NCI-H2107 treated with DMSO at 0.1 percent for 48 hours (cell line): ENCODE results near the gene GNPDA1.

Source experiments
- DNase-seq: peaks from one replicate; lab custom pipeline; 2025; ENCODE audit not compliant: unreplicated experiment; lab: John Stamatoyannopoulos, UW

GNPDA1 gene

DNA sequence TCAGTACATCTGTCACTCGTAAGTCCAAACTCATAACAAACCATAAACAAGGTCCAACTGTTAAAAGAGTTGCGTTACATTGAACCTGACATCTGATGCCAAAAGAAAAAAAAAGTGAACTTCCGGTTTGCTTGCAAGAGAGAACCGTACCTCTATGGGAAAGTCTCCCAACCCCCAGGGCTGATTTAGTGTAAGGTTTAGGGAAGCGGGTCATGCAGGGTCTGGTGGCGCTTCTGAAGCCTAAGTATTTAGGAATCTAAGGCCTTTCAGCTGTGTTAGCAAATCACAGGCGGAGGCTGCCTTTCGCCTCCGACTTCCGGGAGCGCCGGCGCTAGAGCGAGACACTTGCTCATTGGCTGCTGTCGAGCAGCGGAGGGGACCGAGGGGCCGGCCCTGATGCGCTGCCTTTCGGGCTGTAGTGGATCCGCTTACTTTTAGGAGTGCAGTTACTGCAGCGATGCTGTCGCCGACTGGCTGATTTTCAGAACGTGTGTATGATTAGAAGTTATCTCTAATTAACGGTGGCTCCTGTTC, 12.0 kb upstream of the GNPDA1 start:
- peak; percentile 79 for DNase-seq

DNA sequence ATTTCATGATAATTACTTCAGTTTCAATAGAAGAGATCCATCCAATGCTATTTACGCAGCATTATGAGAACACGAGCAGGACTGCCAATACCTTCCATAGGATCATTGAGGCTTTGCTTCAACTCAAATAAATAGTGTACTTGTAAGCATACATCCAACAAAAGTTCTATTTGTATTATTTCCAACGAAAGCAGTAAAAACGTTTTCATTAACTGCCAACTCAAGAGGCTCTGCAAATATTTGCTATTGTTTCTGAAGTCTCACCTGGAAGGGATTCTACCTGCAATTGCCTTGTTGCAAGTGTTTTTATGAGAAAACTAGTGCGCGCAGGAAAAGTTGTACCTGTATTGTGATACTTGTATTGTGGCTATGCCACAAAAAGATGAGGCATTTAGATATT, 11.0 kb upstream of the GNPDA1 start:
- DNase-seq: no peak

DNA sequence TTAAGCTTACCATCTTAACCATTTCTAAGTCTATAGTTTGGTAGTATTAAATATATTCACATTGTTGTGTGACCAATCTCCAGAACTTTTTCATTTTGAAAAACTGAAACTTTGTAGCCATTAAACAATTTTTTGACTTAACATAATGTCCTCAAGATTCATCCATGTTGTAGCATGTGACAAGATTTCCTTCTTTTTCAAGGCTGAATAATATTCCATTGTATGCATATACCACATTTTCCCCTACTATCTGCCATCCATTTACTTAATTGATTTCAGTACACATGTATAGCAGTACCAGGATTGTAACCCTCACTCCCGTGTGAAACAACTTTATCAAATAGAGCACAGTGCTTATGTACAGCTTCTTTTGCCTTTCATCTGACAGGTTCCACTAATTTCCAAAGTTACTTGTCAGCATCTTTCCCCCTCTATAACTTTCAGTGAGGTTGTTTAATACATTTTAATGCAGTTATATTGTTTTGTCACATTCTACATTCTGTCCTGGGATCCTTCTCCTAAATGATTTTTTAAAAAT, 7.4 kb upstream of the GNPDA1 start:
- no peak for DNase-seq

DNA sequence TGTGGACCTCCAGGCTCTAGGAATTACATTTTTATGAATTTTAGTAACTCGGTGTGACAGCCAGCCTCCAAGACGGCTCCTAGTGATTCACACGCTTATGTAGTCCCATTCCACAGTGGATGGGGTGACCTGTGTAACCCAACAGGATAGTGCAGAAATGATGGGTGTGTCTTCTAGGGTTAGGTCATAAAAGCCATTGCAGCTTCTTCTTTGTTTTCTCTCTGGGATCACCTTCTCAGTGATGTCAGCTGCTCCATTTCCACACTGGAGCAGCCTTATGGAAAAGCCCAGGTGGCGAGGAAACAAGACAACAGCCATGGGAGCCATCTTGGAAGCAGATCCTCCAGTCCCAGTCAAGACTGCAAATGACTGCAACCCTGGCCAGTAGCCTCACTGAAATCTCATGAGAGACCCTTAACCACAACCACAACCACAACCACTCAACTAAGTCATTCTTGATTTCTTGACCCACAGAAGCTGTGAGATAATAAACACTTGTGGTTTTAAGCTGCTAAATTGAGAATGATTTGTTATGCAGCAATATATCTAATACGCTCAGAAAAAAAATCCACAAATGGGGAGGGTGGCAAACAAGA, 5.1 kb upstream of the GNPDA1 start:
- DNase-seq: peak; percentile 18

DNA sequence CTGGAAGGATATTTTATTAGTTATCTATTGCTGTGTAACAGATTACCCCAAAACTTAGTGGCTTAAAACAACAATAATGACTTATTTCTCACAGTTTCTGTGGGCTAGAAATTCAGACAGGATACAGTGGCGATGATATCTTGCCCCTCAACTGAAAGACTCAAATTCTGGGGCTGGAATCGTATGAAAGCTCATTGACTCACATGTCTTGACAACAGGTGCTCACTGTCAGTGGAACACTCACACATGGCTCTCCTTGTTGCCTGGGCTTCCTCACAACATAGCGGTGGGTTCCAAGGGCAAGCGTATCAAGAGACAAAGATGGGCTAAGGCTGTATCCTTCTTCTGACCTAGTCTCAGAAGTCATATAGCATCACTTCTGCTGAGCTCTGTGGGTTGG, 3.7 kb upstream of the GNPDA1 start:
- DNase-seq: no peak

GRCh38 chr5:142015781-142016533, 3.1 kb upstream of the GNPDA1 start:
- no peak for DNase-seq

- no peak for DNase-seq
Measured at GRCh38 chr5:142014911-142015584, 2.2 kb upstream of the GNPDA1 start.

GRCh38 chr5:142013734-142014521, 1.1 kb upstream of the GNPDA1 start:
- DNase-seq: no peak

DNA sequence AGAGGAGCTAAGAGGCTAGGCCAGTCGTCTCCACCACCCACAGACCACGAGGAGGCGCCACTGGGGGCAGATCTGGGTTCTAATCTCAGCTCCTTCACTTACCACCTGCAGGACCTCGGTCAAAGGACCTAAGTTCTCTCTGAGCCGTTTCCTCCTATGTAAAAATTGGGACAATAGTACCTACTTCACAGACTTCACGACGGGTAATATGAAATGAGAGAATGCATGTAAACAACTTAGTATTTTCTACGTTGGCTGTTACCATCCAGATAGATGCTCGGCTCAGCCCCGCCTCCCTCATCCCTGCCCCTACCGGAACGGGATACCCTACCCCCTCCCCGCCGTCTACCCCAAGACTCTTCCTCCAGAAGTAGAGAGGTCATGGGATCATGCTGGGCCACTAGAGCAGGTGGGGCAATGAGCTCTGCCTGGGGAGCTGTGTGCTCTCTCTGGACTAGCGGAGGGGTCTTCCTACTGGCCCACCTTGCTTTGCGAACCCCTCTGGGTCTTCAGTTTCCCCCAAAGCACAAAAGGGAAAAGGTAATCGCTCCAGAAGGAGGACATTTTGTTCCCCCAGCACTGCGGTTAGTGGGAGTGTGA, 541 bp downstream of the GNPDA1 start:
- no peak for DNase-seq

DNA sequence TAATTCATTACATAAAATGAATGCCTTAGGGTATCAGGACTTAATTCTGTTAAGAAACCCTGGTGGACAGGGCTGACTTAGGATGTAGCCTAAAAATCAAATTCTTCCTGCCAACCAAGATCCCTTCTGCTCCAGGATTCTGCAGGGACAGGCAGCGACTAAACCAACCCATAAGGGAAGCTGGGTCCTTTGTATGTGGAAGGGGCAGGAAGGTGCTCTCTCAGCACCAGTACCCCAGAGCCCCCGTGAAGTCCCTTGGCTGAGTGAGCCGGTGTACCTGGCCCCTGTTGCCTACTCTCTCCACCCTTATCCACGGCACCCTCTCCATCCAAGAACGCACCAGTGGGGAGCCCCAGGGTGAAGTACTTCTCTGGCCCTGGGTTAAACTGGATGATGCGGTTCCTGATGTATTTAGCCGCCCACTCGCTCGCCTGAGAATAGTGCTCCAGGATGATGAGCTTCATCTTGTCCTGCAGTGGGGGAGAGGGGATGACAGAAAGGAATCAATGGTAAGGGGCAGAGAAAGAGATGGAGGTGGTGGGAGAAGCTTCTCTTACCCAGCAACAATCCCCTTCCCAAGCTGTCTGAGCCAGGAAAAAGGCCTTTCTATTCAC, 1.1 kb downstream of the GNPDA1 start:
- no peak for DNase-seq

DNA sequence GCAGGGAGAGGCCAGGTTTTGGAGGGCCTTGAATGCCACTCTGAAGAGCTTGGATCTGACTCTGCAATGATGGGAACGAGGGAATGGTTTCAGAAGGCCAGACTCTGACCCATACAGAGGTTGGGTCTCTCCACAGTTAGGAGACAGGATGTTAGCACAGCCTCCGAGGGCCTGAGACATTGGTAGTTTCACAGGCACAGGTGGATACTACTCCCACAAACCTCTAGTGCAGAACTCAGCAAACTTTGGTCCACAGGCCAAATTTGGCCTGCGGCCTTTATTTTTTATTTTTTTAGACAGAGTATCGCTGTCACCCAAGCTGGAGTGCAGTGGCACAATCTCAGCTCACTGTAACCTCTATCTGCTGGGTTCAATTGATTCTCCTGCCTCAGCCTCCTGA, 2.9 kb downstream of the GNPDA1 start:
- DNase-seq: no peak

DNA sequence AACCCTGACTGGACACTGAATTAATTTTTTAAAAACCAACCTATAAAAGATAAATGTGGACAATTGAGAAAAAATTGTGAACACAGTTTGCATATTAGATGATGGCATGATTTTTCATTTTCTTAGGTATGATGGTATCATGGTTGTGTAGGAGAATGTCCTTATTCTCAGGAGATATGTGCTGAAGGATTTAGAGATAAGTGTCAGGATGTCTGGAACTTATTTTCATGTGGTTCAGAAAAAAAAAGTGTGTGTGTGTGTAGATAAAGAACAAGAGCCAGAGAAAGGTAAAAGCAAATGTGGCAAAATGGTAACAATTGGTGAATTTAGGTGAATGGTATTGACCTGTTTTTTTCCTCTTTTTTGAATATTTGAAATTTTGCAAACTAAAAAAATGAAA, 4.0 kb downstream of the GNPDA1 start:
- DNase-seq: no peak

DNA sequence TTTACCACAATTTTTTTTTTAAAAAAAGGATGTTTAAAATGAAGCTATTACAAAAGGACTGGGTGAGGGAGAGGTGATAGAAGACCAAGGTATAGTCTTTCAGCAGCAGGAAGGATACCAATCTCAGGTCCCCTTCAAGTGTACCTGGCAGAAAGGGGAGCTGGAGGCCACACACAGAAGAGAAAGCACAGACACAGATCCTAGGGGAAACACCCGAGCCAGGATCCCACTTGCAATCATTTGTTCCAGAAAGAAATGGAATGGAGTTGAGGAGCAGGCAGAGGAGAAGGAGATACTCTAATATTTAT, 5.6 kb downstream of the GNPDA1 start:
- no peak for DNase-seq

GRCh38 chr5:142006363-142007236, 6.2 kb downstream of the GNPDA1 start:
- no peak for DNase-seq

- DNase-seq: no peak
Measured at GRCh38 chr5:142003266-142003800, 9.5 kb downstream of the GNPDA1 start.

- no peak for DNase-seq
Measured at GRCh38 chr5:142000704-142001484, 11.9 kb downstream of the GNPDA1 start.

- DNase-seq: no peak
Measured at GRCh38 chr5:142000173-142000572, 12.7 kb downstream of the GNPDA1 start.

- DNase-seq: no peak
Measured at GRCh38 chr5:141997358-141997960, 15.4 kb downstream of the GNPDA1 start.
